ENCODE measurements around the gene RNF187. TPM values are rescaled to one million over a fixed set of nuclear protein-coding genes. Genes with fewer than 3 reads are reported as not detected.

The RNF187 gene
- total RNA-seq, 1 experiment from 2014 or later, result 143 TPM

DNA sequence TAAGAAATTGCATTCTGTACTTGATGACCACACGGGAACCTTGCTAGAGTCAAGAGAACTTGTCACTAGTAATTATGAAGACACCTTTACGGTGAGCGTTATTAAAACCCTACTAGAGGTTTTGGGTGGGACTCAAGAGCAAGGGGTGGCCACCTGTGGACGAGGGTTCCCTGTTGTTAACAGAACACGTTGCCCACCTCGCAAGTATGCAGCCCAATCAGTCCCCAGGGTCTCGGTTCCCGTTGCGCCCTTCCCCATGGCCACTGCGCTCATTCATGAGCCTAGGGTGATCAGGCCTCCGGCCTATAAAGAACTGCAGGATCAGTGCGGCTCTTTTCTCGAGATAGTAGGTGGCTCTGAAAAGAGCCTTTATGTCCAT is 30.2 kb upstream of the RNF187 start:
- H3K27ac ChIP-seq (ENCODE audit: low read length), result peak overlapping the region; percentile 67
- no peaks in the 10 kb centered on the region for H3K9me3 ChIP-seq (ENCODE audit: control insufficient read depth, insufficient read depth, low read depth, low read length)
- in situ Hi-C loops (cut with HindIII; ENCODE audit: low pct_unique_long_range_greater_than_20kb, low sequenced_read_pairs) (no loop called here), intact Hi-C loops (cut with micrococcal nuclease; ENCODE audit: unreplicated experiment) (no loop called here)
- ATAC-seq (peak; percentile 4; the same call in 1 of the 2 replicates), DNase-seq (ENCODE audit: low read depth, low spot score) (no peak)
- ChIA-PET CTCF (interaction anchor here (0.7 kb wide), 1 partner anchor 307 kb away, joined by 5 read pairs; the partner anchor contains the start of gene GJC2), POLR2A (no interaction called here)
- peak overlapping the region; percentile 58 to 69 for H3K4me3 ChIP-seq (ENCODE audit: low read depth in 2 of 2, low read length in 2 of 2)
- TF ChIP-seq, protein P1, sequence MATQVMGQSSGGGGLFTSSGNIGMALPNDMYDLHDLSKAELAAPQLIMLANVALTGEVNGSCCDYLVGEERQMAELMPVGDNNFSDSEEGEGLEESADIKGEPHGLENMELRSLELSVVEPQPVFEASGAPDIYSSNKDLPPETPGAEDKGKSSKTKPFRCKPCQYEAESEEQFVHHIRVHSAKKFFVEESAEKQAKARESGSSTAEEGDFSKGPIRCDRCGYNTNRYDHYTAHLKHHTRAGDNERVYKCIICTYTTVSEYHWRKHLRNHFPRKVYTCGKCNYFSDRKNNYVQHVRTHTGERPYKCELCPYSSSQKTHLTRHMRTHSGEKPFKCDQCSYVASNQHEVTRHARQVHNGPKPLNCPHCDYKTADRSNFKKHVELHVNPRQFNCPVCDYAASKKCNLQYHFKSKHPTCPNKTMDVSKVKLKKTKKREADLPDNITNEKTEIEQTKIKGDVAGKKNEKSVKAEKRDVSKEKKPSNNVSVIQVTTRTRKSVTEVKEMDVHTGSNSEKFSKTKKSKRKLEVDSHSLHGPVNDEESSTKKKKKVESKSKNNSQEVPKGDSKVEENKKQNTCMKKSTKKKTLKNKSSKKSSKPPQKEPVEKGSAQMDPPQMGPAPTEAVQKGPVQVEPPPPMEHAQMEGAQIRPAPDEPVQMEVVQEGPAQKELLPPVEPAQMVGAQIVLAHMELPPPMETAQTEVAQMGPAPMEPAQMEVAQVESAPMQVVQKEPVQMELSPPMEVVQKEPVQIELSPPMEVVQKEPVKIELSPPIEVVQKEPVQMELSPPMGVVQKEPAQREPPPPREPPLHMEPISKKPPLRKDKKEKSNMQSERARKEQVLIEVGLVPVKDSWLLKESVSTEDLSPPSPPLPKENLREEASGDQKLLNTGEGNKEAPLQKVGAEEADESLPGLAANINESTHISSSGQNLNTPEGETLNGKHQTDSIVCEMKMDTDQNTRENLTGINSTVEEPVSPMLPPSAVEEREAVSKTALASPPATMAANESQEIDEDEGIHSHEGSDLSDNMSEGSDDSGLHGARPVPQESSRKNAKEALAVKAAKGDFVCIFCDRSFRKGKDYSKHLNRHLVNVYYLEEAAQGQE (IDR thresholded peaks at IDR 0.05; ENCODE audit: insufficient read depth in 1 of 2, low read depth in 2 of 2, low read length in 1 of 2), result no peak
- no TSS peak for BruUV-seq (replicated peaks)
- peaks cover 6% of the 10 kb centered on the region for H3K36me3 ChIP-seq (ENCODE audit: control insufficient read depth, insufficient read depth, low read length)
- peaks cover 1% of the 10 kb centered on the region; the same call in 1 of the 2 replicates for H3K27me3 ChIP-seq (ENCODE audit: control insufficient read depth, insufficient read depth, low read length)
- peaks cover 13% of the 10 kb centered on the region for H3K4me1 ChIP-seq (ENCODE audit: control insufficient read depth, insufficient read depth, low read length)

DNA sequence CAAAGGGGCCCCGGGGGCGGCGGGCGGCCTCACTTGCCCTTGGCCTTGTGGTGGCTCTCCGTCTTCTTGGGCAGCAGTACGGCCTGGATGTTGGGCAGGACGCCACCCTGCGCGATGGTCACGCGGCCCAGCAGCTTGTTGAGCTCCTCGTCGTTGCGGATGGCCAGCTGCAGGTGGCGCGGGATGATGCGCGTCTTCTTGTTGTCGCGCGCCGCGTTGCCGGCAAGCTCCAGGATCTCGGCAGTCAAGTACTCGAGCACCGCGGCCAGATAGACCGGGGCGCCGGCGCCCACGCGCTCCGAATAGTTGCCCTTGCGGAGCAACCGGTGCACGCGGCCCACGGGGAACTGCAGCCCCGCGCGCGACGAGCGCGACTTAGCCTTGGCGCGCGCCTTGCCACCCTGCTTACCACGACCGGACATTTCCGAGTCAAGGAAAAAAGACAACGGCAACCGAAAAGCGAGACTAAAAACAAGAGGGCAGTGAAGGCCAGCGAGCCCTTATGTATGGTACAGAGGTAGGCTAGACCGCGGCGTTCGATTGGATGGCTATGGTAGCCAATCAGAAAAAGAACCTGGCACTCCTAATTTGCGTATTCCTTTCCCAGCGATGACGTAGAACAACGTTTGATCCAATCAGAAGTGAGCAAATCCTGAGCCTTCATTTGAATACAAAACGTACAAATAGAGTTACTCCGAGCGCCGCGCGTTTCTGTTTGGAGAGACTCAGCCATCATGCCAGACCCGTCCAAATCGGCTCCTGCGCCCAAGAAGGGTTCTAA is 29.6 kb upstream of the RNF187 start:
- H3K27ac ChIP-seq (ENCODE audit: low read length), result peak overlapping the region; percentile 67
- intact Hi-C loops (cut with micrococcal nuclease; ENCODE audit: unreplicated experiment) (no loop called here), in situ Hi-C loops (cut with HindIII; ENCODE audit: low pct_unique_long_range_greater_than_20kb, low sequenced_read_pairs) (no loop called here)
- CTCF ChIA-PET, result interaction anchor here (0.6 to 0.7 kb wide), 2 partner anchors 14 to 308 kb away, joined by 3 to 5 read pairs; partner anchors contain the start of gene GJC2
- 0 out of 2 replicates have a peak, but pooled peaks have one; percentile 7 for TF ChIP-seq SIN3A (IDR thresholded peaks at IDR 0.05; ENCODE audit: borderline replicate concordance, insufficient read depth, low read depth, low read length)
- TF ChIP-seq POLR2AphosphoS5 (IDR thresholded peaks at IDR 0.05; ENCODE audit: low read depth, low read length), result peak; percentile 69
- TF ChIP-seq TCF7L2 (IDR thresholded peaks at IDR 0.05; ENCODE audit: low read depth, low read length), result no peak
- TF ChIP-seq, protein P2, sequence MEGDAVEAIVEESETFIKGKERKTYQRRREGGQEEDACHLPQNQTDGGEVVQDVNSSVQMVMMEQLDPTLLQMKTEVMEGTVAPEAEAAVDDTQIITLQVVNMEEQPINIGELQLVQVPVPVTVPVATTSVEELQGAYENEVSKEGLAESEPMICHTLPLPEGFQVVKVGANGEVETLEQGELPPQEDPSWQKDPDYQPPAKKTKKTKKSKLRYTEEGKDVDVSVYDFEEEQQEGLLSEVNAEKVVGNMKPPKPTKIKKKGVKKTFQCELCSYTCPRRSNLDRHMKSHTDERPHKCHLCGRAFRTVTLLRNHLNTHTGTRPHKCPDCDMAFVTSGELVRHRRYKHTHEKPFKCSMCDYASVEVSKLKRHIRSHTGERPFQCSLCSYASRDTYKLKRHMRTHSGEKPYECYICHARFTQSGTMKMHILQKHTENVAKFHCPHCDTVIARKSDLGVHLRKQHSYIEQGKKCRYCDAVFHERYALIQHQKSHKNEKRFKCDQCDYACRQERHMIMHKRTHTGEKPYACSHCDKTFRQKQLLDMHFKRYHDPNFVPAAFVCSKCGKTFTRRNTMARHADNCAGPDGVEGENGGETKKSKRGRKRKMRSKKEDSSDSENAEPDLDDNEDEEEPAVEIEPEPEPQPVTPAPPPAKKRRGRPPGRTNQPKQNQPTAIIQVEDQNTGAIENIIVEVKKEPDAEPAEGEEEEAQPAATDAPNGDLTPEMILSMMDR (IDR thresholded peaks at IDR 0.05), result no peak
- TF ChIP-seq, protein P1 (IDR thresholded peaks at IDR 0.05; ENCODE audit: insufficient read depth in 1 of 2, low read depth in 2 of 2, low read length in 1 of 2), result no peak
- peaks cover 13% of the 10 kb centered on the region for H3K4me1 ChIP-seq (ENCODE audit: control insufficient read depth, insufficient read depth, low read length)
- ATAC-seq (peak; percentile 91), DNase-seq (ENCODE audit: low read depth, low spot score) (peak; percentile 86)
- POLR2A ChIA-PET, result no interaction called here
- peaks cover 3% of the 10 kb centered on the region; the same call in 1 of the 2 replicates for H3K27me3 ChIP-seq (ENCODE audit: control insufficient read depth, insufficient read depth, low read length)
- TSS peak; percentile 96 for BruUV-seq (replicated peaks)
- peaks cover 6% of the 10 kb centered on the region for H3K36me3 ChIP-seq (ENCODE audit: control insufficient read depth, insufficient read depth, low read length)
- H3K4me3 ChIP-seq (ENCODE audit: low read depth in 2 of 2, low read length in 2 of 2), result peak overlapping the region; percentile 58 to 69
- no peaks in the 10 kb centered on the region for H3K9me3 ChIP-seq (ENCODE audit: control insufficient read depth, insufficient read depth, low read depth, low read length)

Data from Panc1 (cell line).